Inflammatory macrophage (primary cell): Measurements from ENCODE around the gene XRN1.
"Not testable (repeated sequence)": the region's sequence is repeated elsewhere in the genome, so short reads cannot be mapped to it uniquely, and the experiment has no call there.

Experiments used
- DNase-seq, 2 donors: peaks; one replicate each; pipeline ENCODE4 v3.0.0-alpha.2; 2020 to 2022

The XRN1 gene

DNA sequence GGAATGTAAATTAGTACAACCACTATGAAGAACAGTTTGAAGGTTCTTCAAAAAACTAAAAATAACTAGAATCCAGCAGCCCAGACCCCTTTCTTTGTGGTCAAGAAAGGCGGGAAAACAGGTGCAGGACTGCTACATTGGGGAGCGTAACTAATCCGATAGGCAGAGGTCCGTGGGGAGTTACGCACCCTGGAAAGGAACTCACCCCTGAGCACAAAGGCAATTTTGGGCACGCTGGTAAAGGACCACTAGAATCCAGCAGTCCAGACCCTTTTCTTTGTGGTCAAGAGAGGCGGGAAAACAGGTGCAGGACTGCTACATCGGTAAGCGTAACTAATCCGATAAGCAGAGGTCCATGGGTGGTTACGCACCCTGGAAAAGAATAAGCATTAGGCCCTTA lies 9.7 kb downstream of the XRN1 start:
- DNase-seq = not testable (repeated sequence)

DNA sequence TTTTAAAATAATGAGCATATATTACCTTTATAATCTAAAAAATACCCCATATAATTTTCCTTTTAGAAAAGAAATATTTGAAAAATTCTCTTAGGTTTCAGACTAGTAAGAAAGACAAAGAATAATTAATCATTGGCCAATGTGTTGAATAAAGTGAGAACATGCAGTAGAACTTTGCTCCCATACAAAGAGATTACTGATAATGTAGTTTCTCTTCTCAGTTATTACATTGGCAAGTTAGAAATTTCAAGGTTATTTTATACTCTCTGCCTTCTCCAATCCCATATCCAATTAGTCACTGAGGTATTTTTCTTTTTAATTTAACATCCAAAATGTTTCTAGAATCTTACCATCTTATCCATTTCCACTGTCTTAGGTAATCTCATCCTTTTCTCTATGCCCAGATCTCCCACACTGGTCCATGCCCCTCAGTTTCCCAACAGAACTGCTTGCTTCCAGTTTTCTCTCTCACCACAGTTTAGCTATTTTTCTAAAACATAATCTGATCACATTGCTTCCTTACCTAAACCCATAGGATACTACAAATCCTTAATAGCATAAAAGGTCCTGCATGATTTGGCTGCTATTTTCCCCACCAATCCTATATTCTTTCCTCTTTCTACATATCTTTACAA lies 10.8 kb downstream of the XRN1 start:
- no peak for DNase-seq

DNA sequence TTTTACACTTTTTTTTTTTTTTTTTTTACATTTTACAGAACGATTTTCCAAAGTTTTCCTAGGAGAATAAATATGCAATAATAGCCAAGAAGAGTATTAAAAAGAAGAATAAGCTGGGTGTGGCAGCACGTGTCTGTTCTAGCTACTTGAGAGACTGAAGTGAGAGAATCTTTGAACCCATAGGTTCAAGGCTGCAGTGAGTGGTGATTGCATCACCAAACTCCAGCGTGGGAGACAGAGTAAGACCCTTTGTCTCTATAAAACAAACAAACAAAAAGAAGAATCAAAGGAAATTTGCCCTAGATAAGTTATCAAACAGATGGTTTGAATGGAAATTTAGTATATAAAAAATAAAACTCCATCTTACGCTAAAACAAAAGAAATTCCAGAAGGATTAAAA lies 13.3 kb downstream of the XRN1 start:
- no peak for DNase-seq

DNA sequence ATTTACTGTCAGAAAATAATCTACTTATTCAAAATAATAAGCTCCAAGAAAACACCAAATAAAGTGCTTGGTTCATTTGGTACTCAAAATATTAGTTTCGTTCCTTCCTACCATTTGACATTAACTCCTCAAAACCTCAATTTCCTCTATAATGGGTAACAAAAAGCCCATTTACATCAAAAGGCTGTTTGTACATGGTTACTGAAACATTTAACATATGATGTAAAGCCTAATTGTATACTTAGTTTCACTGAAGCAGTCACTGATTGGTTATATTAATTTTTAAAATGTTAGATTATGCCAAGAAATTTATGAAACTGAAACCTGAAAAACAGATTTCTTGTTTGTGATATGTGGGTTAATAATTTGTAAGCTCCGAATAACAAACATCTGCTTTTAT lies 14.7 kb downstream of the XRN1 start:
- DNase-seq = no peak

DNA sequence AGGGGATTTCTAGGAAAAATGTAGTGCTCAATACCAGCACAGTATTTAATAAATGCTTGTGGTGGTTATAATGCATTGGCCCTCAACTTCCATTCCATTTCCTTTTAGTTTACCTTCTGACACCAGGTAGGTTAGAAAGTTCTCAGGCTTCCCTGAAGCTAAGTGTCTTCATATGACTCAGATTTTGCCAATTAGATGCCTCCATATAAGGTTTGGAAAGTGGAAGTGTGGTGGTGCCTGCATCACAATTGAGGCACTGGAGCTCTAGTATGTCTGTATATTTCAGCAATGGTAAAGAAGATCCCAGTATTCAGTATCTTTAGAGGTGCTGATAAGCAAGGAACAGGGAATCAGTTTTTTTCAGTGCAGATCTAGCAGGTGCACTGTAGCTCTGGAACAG lies 18.3 kb downstream of the XRN1 start:
- no peak for DNase-seq

DNA sequence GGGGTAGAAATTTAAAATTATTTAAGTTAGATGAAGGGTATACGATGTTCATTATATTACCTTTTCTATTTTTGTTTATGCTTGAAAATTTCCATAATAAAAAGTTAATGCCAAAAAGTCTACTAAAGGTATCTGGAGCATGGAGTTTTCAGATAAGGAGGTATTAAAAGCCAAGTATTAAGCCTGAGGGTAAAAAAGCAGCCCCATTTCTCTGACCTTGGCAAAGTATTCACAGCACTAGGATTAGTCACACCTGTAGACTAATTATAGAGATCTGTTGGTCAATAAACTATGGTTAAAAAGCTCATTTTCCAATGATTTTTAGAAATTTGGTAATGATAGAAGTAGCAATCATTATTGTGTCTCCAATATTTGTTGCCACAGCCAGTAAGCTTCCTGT lies 23.1 kb downstream of the XRN1 start:
- no peak for DNase-seq

DNA sequence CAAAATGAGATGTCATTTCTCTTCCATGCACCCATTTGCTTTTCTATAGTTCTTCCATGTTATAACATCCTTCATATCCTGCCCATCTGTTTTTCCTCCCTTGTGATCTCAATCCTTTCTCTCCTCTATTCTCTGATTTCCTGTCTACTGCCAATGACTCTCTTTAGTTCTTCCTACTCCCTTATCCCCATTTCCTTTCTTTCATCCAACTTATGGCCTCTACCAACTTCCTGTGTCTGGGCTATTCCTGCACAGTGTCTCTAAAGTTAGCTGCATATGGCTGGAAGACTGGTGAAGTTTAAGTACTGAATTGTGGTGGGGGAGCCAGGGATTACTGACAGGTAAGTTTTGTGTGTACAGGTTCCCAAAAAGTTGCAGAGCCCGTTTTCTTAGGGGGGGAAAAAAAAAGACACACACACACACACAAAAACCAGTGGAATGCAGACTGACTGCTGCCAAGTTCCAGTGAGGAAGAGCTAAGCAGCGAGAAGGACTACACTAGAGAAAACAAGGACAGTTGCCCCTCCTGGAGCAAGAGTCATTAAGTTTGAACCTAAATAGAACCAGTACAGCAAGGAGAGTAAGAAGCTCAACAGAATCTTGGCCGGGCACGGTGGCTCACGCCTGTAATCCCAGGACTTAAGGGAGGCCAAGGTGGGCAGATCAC lies 28.8 kb downstream of the XRN1 start:
- no peak for DNase-seq

DNA sequence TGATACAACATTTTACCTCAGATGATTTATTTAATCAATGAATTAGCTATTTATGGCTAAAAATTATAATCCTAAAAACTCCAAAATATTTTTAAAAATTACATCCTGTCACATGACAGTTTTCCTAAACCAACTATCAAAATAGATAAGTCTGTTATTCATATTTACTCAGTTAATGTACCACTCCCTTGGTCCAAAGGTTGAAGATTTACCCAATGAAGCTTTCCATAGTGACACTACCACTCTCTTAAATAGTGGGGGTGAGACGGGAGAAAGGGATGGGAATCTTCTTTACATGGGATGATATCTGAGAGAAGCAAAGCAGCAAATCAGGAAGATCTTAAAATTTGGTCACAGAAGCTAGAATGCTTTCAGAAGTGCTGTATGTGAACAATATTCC lies 30.5 kb downstream of the XRN1 start:
- DNase-seq = no peak

DNA sequence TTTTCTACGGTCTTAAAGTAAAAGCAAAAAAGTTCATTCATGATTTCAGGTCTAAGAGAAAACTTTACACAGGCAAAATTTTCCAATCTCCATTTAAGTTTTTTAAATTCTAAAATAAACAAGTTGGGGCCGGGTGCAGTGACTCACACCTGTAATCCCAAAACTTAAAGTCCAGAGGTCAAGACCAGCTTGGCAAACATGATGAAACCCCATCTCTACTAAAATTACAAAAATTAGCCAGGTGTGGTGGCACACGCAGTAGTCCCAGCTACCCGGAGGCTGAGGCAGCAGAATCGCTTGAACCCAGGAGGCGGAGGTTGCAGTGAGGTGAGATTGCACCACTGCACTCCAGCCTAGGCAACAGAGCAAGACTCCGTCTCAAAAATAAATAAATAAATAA lies 47.3 kb downstream of the XRN1 start:
- DNase-seq = not testable (repeated sequence)

DNA sequence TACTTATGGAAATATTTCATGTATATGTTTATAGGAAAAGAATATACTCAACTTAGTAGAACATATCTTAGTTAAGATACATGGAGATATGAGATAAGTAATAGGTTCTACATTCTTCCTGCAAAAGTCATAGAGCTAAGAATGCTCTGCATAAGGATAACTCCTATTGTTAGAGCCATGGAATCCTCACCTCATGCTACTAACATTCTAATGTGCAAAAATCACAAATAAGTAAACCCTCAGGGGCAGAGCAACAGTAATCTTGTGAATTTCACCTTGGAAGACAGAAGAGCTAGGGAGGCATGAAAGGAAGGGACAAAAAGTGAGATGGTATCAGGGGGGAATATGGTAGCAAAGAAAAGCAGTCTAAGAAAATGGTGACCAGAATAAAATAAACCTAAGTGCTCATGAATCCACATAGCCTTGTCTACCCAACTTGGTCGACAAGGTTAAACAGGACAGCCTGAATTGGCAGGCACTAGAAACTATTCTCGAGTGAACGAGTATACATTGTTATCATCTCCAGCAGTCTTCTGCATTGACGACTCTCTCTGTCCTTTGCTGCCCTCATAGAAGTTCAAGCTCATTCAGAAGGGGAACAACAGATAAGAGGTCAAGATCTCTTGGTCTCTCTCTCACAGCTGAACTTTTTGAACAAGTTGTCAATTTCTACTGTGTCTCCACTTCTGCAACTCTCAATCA lies 52.8 kb downstream of the XRN1 start:
- no peak for DNase-seq

DNA sequence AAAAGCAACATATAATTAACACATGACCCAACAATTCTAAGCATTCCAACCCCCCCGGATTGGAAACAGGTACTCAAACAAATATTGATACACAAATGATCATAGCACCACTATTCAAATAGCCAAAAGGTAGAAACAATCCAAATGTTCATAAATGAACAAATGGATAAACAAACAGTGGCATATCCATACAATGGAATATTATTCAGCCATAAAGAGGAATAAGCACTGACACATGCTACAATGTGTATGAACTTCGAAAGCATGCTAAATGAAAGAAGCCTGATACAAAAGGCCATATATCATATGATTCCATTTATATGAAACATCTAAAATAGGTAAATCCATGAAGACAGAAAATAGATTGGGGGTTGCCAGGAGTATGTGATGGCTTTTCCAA lies 62.8 kb downstream of the XRN1 start:
- no peak for DNase-seq

DNA sequence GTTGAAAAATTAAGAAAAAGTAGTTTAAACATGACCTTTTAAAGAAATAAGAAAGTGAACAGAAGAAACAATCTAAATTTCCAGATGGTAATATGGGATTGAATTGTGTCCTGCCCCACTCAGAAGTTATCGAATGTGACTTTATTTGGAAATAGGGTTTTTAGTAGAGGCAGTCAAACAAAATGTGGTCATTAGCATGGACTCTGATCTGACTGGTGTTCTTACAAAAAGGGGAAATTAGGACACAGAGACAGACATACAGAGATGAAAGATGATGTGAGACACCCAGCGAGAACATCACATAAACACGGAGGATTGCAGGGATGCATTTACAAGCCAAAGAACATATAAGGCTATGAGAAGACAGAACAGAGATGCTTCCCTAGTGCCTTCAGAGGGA lies 73.2 kb downstream of the XRN1 start:
- DNase-seq = no peak

DNA sequence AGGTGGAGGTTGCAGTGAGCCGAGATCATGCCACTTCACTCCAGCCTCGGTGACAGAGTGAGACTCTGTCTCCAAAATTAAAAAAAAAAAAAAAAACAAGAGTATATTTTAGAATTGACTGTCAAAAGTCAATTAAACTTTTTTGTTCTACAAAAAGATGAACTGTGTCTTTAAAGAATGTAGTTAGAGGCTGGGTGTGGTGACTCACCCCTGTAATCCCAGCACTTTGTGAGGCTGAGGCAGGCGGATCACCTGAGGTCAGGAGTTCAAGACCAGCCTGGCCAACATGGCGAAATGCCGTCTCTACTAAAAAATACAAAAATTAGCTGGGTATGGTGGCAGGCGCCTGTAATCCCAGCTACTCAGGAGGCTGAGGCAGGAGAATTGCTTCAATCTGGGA lies 78.3 kb downstream of the XRN1 start:
- not testable (repeated sequence) for DNase-seq

DNA sequence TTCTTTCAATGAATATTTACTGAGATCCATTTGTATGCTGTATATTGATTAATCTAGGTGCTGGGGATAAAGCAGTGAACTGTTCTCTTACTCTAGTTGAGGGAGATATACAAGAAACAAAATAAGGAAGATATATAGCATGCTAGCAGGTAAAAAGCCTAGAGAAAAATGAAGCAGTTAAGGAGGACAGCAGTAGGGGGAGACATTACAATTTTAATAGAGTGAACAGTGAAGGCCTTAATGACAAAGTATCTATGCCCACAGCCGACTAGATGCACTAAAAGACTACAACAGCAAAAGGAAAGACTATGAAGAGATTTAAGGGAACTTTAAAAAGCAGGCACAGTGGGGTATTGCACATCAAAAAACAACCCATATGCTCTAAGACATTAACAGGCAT lies 81.4 kb downstream of the XRN1 start:
- DNase-seq = no peak

DNA sequence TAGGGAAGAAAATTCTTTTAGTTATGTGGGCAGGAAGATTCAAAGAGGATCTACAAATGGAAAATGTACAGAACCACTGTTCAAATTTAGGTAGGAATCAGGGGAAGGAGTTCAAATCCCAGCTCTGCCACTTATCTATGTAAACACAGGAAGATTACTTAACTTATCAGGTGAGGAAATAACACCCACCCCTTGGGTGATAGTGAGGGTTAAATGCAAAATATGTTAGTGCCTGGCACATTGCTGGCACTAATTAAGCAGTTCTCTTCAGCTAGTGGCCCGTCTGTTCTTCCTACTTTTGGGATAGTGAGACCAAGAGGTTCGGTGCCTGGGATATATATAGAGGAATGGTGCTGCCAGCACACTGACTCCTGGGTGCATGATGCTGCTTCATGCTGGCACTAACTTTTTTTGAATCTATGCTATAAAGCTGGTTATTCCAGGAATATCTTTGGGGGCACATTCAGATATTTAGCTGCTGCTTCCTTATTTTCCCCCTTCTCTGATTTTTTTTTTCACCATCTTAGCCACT lies 83.8 kb downstream of the XRN1 start:
- DNase-seq = no peak

DNA sequence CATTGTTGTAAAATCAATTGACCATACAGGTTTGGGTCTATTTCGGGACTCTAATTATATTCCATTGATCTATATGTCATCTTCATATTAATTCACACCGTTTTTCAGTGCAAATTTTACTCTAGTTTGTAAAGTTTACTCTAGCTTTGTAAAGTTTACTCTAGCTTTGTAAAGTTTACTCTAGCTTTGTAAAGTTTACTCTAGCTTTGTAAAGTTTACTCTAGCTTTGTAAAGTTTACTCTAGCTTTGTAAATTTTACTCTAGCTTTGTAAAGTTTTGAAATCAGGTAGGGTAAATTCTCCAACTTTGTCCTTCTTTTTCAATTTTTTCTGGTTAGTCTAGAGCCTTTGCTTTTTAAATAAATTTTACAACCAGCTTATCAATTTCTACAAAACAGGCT lies 84.4 kb downstream of the XRN1 start:
- DNase-seq = not testable (repeated sequence)

DNA sequence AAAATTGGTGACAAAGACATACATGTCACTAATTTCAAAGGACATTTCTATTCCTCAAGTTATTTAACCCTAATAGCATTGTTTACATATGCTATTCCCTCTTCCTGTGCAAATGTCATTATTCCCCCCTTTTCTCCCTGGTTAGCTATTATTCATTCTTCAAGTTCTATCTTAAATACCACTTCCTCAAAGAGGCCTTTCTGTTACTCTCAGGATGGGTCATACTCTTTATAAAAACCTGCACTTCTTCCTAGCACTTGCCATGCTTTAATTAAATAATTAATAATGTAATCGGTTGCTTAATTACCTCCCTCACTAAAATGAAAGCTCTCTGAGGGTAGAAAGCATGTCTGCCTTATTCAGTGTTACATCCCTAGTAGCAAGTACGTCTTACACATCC lies 88.5 kb downstream of the XRN1 start:
- no peak for DNase-seq

DNA sequence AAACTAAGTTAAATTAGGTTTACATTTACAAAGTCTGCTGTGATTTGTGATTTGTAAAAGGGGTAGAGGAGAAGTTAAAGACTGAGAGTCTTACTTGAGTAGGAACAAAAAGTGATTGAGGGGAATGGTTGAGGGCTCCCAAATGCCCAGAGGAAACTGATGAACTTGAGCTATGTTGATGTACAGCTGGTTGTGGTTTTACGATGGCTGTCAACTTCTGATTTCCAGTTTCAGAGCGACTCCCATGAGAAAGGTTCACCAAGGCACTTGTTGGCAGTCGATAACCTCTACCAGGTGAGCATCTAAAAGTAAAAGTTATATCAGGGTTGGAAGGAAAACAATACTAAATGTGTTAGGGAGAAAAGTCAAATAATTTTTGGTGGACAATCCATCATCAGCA lies 91.0 kb downstream of the XRN1 start:
- no peak for DNase-seq

DNA sequence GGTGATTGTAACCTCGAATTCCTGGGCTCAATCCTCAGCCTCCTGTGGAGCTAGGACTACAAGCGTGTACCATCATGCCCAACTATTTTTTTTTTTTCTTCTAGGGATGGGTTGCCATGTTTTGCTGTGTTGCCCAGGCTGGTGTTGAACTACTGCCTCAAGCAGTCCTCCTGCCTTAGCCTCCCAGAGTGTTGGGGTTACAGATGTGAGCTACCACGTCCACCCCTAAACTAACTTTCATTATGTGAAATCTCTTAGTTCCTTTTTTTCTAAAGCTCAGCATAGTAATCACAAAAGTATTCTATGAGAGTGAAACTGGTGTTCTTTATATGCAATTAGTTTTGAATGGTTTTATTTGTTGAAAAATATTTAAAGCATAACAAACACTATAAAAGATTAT lies 92.1 kb downstream of the XRN1 start:
- no peak for DNase-seq

DNA sequence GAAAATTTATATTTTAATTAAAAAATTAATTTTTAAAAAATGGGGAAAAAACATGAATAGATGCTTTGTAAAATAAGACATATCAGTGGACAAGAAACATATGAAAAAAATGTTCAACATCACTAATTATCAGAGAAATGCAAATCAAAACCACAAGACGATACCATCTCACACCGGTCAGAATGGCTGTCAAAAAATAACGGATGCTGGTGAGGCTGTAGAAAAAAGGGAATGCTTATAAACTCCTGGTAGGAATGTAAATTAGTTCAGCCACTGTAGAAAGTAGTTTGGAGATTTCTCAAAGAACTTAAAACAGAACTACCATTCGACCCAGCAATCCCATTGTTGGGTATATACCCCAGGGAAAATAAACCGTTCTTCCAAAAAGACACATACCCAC lies 93.8 kb downstream of the XRN1 start:
- no peak for DNase-seq

DNA sequence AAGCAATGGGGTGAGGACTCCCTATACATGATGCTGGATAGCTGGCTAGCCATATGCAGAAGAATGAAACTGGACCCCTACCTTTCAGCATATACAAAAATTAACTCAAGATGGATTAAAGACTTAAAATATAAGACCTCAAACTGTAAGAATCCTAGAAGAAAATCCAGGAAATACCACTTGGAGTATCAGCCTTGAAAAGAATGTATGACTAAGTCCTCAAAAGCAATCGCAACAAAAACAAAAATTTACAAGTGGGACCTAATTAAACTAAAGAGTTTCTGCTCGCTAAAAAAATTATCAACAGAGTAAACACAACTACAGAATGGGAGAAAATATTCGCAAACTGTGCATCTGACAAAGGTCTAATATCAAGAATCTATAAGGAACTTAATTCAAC lies 94.3 kb downstream of the XRN1 start:
- no peak for DNase-seq

DNA sequence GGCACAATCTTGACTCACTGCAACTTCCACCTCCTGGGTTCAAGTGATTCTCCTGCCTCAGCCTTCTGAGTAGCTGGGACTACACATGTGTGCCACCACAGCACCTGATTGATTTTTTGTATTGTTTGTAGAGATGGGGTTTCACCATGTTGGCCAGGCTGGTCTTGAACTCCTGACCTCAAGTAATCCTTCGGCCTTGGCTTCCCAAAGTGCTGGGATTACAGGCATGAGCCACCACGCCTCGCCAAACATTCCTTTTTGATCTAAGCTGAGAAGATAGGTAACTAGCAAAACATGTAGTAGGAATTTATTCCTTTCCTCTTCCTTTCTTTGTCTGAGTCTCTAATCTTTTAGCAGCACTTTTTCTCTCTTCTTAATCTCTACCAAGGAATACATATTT lies 95.1 kb downstream of the XRN1 start:
- not testable (repeated sequence) for DNase-seq

DNA sequence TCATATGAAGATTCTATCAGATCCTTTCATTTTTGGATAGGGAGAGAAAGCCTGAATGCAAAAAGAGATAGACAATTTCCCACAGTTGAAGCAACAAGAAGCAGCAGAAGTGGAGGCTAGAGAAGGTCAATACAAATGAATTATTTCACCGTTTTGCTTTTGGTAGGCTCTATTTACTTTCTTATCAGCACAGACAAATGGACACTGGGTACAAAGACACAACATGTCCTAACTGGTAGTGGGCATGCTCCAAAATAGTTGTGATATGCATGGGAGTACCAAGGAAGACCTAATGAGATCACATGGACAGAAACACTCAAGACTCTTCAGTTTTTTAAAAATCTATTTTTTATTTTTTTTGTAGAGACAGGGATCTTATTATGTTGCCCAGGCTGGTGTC lies 99.4 kb downstream of the XRN1 start:
- DNase-seq = no peak

DNA sequence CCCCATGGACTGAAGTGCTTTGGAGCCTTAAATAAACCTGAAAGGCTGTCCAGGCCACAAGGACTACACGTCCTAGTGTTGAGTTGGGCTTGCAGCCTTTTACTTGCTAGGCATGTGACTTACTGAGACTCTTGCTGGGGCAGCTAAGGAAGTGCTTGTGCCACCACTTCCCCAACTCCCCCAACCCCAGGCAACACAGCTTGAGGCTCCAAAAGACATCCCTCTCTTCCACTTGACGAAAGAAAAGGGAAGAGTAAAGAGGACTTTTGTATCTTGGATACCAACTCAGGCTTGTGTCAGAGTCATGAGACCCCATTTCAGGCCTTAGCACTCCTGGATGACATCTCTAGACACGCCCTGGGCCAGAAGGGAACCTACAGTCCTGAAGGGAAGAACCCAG lies 109.8 kb downstream of the XRN1 start:
- peak; percentile 91 to 95 for DNase-seq
